ENCODE results near the gene SMARCE1.

SMARCE1 gene

DNA sequence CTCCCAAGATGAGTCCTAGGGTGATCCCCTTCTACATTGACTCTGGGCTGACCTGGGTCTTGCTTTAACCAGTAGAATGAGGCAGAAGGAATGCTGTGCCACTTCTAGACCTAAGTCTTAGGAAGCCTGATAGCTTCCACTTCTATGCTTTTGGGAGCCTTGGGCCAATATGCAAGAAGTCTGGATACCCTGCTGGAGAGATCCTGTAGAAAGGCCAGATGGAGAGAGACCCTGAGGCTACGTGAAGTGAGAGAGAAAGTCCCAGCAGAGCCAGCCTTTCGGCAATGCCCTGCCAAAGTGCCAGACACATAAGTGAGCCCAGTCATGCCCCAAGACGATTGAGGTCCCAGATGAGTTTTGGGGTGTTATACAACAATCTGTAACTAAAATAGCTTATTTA is 15.6 kb upstream of the SMARCE1 start:
- TF ChIP-seq POLR2AphosphoS5 (IDR thresholded peaks at IDR 0.05; ENCODE audit: low read depth, low read length) (no peak), REST (IDR thresholded peaks at IDR 0.05; ENCODE audit: insufficient read depth in 1 of 2, low read depth in 2 of 2, low read length in 2 of 2) (no peak), SIN3A (IDR thresholded peaks at IDR 0.05; ENCODE audit: borderline replicate concordance, insufficient read depth, low read length) (no peak), FOXP2 (optimal IDR thresholded peaks at IDR 0.05; ENCODE audit: borderline replicate concordance, extremely low read depth, extremely low read length, insufficient read depth) (no peak), TAF1 (IDR thresholded peaks at IDR 0.05; ENCODE audit: borderline replicate concordance, insufficient read depth, low read length) (no peak)

GRCh38 chr17:40659911-40660310 is 12.3 kb upstream of the SMARCE1 start:
- no peak for TF ChIP-seq TAF1 (IDR thresholded peaks at IDR 0.05; ENCODE audit: borderline replicate concordance, insufficient read depth, low read length)
- no peak for TF ChIP-seq SIN3A (IDR thresholded peaks at IDR 0.05; ENCODE audit: borderline replicate concordance, insufficient read depth, low read length)
- TF ChIP-seq FOXP2 (optimal IDR thresholded peaks at IDR 0.05; ENCODE audit: borderline replicate concordance, extremely low read depth, extremely low read length, insufficient read depth) = no peak
- no peak for TF ChIP-seq POLR2AphosphoS5 (IDR thresholded peaks at IDR 0.05; ENCODE audit: low read depth, low read length)
- TF ChIP-seq REST (IDR thresholded peaks at IDR 0.05; ENCODE audit: insufficient read depth in 1 of 2, low read depth in 2 of 2, low read length in 2 of 2) = no peak

DNA sequence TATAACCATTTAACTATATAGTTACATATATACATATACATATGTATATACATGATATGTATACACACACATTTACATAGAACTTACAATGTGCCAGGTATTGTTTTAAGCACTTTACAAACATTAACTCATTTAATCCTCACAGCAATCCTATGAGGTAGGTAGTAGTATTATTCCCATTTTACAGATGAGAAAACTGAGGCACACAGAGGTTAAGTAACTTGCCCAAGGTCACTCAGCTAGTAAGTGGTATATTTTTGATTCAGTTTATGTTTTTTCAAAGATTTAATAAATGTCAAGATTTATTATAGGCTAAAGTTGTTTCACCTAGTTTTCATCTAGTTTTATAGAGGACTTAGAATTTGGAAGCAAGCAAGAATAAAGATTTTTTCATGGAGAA is 10.8 kb upstream of the SMARCE1 start:
- no peak for TF ChIP-seq FOXP2 (optimal IDR thresholded peaks at IDR 0.05; ENCODE audit: borderline replicate concordance, extremely low read depth, extremely low read length, insufficient read depth)
- no peak for TF ChIP-seq POLR2AphosphoS5 (IDR thresholded peaks at IDR 0.05; ENCODE audit: low read depth, low read length)
- no peak for TF ChIP-seq SIN3A (IDR thresholded peaks at IDR 0.05; ENCODE audit: borderline replicate concordance, insufficient read depth, low read length)
- no peak for TF ChIP-seq TAF1 (IDR thresholded peaks at IDR 0.05; ENCODE audit: borderline replicate concordance, insufficient read depth, low read length)
- no peak for TF ChIP-seq REST (IDR thresholded peaks at IDR 0.05; ENCODE audit: insufficient read depth in 1 of 2, low read depth in 2 of 2, low read length in 2 of 2)

DNA sequence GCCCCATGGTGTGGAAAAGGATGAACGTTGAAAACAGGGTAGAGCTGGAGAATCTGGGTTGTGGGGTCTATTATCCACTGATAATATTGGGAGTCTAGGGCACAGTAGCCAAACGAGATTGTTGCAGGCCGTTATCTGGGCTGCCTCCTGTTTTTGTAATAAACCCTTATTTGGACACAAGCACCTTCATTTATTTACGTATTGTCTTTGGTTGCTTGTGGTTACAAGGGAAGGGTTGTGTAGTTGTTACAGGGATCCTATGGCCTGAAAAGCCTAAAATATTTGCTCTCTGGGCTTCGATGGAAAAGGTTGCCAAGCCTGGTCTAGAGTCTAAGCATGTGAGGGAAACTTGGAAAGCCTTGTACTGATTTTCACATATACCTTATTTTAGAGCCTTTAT is 4.3 kb upstream of the SMARCE1 start:
- TF ChIP-seq SIN3A (IDR thresholded peaks at IDR 0.05; ENCODE audit: borderline replicate concordance, insufficient read depth, low read length) (no peak), POLR2AphosphoS5 (IDR thresholded peaks at IDR 0.05; ENCODE audit: low read depth, low read length) (no peak), REST (IDR thresholded peaks at IDR 0.05; ENCODE audit: insufficient read depth in 1 of 2, low read depth in 2 of 2, low read length in 2 of 2) (no peak), FOXP2 (optimal IDR thresholded peaks at IDR 0.05; ENCODE audit: borderline replicate concordance, extremely low read depth, extremely low read length, insufficient read depth) (no peak), TAF1 (IDR thresholded peaks at IDR 0.05; ENCODE audit: borderline replicate concordance, insufficient read depth, low read length) (no peak)

Data from PFSK-1 (cell line).